Anterior cingulate cortex (tissue), 58 donors: ENCODE results near the gene CCDC179.

Experiments
- DNase-seq, 58 donors: peaks; one replicate each; lab custom pipeline; 2025; lab: John Stamatoyannopoulos, UW

CCDC179 gene

GRCh38 chr11:22808571-22809197, 51.6 kb downstream of the CCDC179 start:
- DNase-seq, result peak in 3 of 58 donors; percentile 2 to 21 (median 12)

GRCh38 chr11:22807855-22808570, 52.3 kb downstream of the CCDC179 start:
- DNase-seq, result no peak

- no peak for DNase-seq
These were observed 52.9 kb downstream of the CCDC179 start for GRCh38 chr11:22807391-22807790.

GRCh38 chr11:22802861-22803260, 57.4 kb downstream of the CCDC179 start:
- DNase-seq, result no peak

- DNase-seq, result no peak
These were observed 59.8 kb downstream of the CCDC179 start for GRCh38 chr11:22800482-22800881.

- DNase-seq, result no peak
These were observed 61.4 kb downstream of the CCDC179 start for GRCh38 chr11:22798901-22799300.

GRCh38 chr11:22797047-22797446, 63.2 kb downstream of the CCDC179 start:
- peak in 3 of 58 donors; percentile 3 to 50 (median 11) for DNase-seq
